AG09319 (cell line): ENCODE results near the gene MYO1E.

Source experiments
- DNase-seq: peaks from one replicate; pipeline ENCODE4 v3.0.0-alpha.2; 2010; ENCODE audit warnings: low read depth; ENCODE audit errors: extremely low read depth
- TF ChIP-seq, protein P1 (sequence below): IDR thresholded peaks from 2 replicates; pipeline ENCODE4 v1.5.1; 2011; ENCODE audit warnings: low read depth, mild to moderate bottlenecking, inconsistent platforms, low read length, moderate library complexity

Gene MYO1E

DNA sequence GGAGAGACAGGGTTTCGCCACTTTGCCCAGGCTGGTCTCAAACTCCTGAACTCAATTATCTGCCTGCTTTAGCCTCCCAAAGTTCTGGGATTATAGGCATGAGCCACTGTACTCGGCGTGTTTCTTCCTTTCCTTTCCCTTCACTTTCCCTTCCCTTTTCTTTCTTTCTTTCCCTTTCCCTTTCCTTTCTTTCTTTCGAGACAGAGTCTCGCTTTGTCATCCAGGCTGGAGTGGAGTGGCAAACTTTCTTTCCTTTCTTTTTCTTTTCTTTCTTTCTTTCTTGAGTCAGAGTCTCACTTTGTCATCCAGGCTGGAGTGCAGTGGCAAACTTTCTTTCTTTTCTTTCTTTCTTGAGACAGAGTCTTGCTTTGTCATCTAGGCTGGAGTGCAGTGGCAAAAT lies 183.4 kb downstream of the MYO1E start:
- TF ChIP-seq, protein P1, sequence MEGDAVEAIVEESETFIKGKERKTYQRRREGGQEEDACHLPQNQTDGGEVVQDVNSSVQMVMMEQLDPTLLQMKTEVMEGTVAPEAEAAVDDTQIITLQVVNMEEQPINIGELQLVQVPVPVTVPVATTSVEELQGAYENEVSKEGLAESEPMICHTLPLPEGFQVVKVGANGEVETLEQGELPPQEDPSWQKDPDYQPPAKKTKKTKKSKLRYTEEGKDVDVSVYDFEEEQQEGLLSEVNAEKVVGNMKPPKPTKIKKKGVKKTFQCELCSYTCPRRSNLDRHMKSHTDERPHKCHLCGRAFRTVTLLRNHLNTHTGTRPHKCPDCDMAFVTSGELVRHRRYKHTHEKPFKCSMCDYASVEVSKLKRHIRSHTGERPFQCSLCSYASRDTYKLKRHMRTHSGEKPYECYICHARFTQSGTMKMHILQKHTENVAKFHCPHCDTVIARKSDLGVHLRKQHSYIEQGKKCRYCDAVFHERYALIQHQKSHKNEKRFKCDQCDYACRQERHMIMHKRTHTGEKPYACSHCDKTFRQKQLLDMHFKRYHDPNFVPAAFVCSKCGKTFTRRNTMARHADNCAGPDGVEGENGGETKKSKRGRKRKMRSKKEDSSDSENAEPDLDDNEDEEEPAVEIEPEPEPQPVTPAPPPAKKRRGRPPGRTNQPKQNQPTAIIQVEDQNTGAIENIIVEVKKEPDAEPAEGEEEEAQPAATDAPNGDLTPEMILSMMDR = no peak
- DNase-seq = no peak

DNA sequence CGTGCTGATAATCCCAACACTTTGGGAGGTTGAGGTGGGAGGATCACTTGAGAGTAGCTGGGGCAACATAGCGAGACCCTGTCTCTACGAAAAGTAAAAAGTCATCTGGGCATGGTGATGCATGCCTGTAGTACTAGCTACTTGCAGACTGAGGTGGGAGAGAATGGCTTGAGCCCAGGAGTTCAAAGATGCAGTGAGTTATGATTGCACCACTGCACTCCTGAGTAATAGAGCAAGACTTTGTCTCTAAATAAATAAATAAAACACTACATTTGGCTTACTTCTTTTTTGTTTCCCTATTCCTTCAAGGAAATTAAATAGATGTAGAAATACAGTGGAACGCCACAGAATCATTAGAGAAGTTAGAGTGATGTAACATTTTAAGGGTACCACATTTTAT lies 186.2 kb downstream of the MYO1E start:
- DNase-seq = no peak
- TF ChIP-seq, protein P1 = no peak

DNA sequence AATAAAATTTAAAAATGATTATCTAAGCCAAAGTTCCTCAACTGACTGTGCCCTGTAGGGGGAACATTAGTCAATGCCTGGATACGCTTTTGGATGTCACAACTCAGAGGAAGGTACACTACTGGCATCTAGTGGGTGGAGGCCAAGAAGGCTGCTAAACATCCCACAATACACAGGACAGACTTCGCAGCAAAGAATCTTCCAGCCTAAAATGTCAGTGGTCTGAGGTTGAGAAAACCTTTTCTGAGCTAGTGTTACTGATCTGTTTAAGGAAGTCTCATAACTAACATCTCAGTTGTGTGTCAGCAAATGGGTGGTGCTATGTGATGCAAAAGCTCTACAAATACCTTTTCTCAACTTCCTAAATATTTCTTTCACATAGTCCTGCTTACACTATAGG lies 186.9 kb downstream of the MYO1E start:
- DNase-seq = no peak
- TF ChIP-seq, protein P1 = no peak

DNA sequence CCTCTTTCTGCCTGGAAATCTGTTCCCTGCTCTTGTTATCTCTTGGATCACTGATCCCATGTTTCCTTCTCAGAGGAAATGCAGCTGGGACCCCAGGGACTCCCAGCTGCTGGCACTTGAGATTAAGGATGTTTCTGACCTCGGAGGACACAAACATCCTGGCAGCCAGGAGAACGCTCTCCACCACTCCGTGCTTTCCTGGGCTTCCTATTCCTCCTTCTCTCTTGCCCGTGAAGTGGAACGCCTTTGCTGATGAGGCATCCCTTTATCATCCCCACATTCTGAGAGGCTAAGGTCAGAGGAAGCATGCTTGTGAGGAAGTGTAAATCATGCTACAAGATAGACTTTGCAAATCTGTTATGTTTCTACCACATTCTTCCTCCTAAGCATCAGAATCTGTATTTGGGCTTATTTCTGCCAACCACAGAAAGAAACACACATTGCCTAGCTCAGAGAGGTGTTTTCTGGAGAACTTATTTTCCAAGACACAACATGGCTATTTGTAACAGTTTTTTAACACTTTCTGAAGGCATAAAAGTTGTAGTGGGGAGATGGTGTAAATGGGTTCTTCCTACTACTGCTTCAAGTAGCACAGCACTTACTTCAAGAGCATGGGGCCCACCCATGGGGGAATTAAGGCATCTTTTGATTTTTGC lies 191.6 kb downstream of the MYO1E start:
- no peak for DNase-seq
- TF ChIP-seq, protein P1 = no peak

DNA sequence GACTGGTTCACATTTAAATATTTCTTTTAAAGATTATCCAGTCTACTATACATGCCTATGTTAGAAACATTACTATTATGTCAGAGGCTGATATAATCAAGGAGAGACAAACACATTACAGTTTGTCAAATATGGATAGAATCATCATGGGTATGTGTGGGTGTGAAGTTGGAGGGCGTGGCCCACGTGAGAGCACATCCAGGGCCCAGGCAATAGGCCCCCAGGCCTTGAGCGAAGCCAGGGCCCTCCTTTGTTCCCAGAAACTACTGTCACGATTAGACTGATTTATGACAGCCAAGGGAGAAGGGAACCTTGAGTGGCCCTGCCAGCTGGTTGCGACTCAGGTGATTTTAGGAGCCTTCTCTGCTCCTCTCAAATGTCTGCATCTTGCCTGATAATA lies 193.0 kb downstream of the MYO1E start:
- DNase-seq = no peak
- TF ChIP-seq, protein P1 = no peak

DNA sequence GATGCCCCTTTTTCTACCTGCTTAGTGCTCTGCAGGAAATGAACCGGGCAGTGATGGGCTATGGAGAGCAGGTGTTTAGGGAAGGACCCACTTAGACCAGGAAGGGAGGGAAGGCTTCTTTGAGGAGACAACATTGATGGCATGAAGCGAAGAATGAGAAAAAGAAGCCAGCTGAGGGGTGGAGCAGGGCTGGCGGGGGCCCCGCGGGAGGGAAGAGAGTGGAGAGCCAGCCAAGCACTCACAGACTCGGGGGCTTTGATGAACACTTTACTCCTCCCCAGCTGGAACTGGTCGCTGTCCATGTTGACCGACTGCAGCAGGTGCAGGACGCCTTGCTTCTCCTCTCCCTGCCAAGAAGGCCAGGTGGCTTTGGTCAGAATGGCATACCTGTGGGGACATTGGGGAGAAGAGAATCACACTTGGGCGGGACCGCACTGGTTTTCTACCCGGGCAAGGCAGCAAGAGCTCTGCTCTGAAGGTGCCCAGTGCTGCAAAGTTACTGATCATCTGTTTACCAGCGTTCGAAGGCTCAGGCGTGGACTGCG lies 194.4 kb downstream of the MYO1E start:
- TF ChIP-seq, protein P1 = no peak
- no peak for DNase-seq

DNA sequence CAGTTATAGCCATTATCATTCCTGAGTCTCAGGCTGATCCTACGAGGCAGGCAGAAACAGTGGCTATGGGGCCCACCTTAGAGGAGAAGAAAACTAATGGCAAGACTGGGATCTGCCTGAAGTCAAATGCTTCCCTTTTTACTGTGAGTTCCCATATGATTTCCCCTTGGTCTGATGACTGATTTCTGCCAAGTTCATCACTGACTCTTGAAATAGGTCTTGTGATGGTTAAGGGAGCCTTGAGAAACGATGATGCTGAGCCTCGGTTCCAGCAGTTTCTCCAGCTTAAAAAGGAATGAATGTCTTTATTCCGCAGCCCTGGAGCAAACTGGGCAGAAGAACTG lies 195.4 kb downstream of the MYO1E start:
- no peak for DNase-seq
- TF ChIP-seq, protein P1 = no peak
